OCI-LY1 (cell line): ENCODE data around the gene PRG2.

ENCODE experiments used
- EZH2 ChIP-seq: fragments of 200-600 bp; sonication (generic), shearing (Covaris generic); IDR thresholded peaks from 2 replicates; pipeline ENCODE4 v1.8.0; 2017; ENCODE audit warnings: borderline replicate concordance, mixed run types, mild to moderate bottlenecking, antibody characterized with exemption, low read length, moderate library complexity, mixed read lengths
- TF ChIP-seq, protein P1 (sequence below): fragments of 200-600 bp; sonication (generic), shearing (Covaris generic); IDR thresholded peaks from 2 replicates; pipeline ENCODE4 v1.5.1; 2017; ENCODE audit warnings: mild to moderate bottlenecking, antibody characterized with exemption, low read length, moderate library complexity, mixed read lengths

DNA sequence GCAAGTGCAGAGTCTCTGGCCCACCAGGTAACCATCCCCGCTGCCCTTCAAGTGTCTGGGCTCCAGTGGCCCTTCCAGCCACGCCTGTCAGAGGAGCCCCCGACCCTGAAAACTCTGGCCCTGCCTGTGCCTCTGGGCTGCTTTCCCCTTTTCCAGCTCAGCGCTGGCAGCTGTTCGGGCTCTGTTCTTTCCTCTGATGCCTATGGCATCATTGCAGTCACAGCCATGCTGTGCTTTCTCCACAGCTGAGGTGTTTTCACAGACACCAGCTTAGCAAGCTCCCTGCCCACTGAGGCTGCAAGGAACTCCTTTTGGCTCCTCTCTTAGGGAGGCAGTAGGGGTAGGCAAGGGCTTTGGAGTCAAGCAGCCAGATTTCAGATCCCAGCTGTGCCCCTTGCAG lies 31.1 kb downstream of the PRG2 start:
- TF ChIP-seq, protein P1, sequence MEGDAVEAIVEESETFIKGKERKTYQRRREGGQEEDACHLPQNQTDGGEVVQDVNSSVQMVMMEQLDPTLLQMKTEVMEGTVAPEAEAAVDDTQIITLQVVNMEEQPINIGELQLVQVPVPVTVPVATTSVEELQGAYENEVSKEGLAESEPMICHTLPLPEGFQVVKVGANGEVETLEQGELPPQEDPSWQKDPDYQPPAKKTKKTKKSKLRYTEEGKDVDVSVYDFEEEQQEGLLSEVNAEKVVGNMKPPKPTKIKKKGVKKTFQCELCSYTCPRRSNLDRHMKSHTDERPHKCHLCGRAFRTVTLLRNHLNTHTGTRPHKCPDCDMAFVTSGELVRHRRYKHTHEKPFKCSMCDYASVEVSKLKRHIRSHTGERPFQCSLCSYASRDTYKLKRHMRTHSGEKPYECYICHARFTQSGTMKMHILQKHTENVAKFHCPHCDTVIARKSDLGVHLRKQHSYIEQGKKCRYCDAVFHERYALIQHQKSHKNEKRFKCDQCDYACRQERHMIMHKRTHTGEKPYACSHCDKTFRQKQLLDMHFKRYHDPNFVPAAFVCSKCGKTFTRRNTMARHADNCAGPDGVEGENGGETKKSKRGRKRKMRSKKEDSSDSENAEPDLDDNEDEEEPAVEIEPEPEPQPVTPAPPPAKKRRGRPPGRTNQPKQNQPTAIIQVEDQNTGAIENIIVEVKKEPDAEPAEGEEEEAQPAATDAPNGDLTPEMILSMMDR: no peak
- TF ChIP-seq EZH2: no peak
